HG02970 (cell line): Measurements from ENCODE around the gene ASB14.

ENCODE experiments used
- ATAC-seq: cut with Tn5 transposase; IDR thresholded peaks from one replicate; pipeline ENCODE4 v1.9.1; 2021; ENCODE audit warnings: mild to moderate bottlenecking, moderate library complexity, moderate number of reproducible peaks; ENCODE audit not compliant: unreplicated experiment, low FRiP score

ASB14 gene

GRCh38 chr3:57261929-57262328 is 30.6 kb downstream of the ASB14 start:
- ATAC-seq: no peak

GRCh38 chr3:57261119-57261518 is 31.4 kb downstream of the ASB14 start:
- ATAC-seq: no peak

- ATAC-seq: no peak
Observed at GRCh38 chr3:57257678-57258077, 34.8 kb downstream of the ASB14 start.

- no peak for ATAC-seq
Observed at GRCh38 chr3:57256844-57257243, 35.6 kb downstream of the ASB14 start.

- ATAC-seq: no peak
Observed at GRCh38 chr3:57252404-57252803, 40.1 kb downstream of the ASB14 start.

GRCh38 chr3:57244946-57245345 is 47.5 kb downstream of the ASB14 start:
- no peak for ATAC-seq

GRCh38 chr3:57234613-57235575 is 57.6 kb downstream of the ASB14 start:
- no peak for ATAC-seq

GRCh38 chr3:57233799-57234198 is 58.7 kb downstream of the ASB14 start:
- ATAC-seq: no peak

- ATAC-seq: no peak
Observed at GRCh38 chr3:57230006-57230405, 62.5 kb downstream of the ASB14 start.

- peak; percentile 50 for ATAC-seq
Observed at GRCh38 chr3:57227930-57228751, 64.3 kb downstream of the ASB14 start.

- ATAC-seq: peak; percentile 93
Observed at GRCh38 chr3:57227204-57227929, 65.1 kb downstream of the ASB14 start, which contains the start of gene APPL1. Gene APPL1 (plus strand): TSS chr3:57227729. CDS start chr3:57227884, 155 bp downstream.

- ATAC-seq: no peak
Observed at GRCh38 chr3:57226176-57226575, 66.3 kb downstream of the ASB14 start.

- no peak for ATAC-seq
Observed at GRCh38 chr3:57224856-57225255, 67.6 kb downstream of the ASB14 start.

- ATAC-seq: no peak
Observed at GRCh38 chr3:57221883-57222282, 70.6 kb downstream of the ASB14 start.
